Left forelimb (tissue), 1 donor: Measurements from ENCODE around the gene DDHD1.
"Not testable (repeated sequence)": the region's sequence is repeated elsewhere in the genome, so short reads cannot be mapped to it uniquely, and the experiment has no call there.

Experiments
- DNase-seq: peaks from one replicate; pipeline ENCODE4 v3.0.0-alpha.2; 2018; ENCODE audit warnings: low spot score

Gene DDHD1

DNA sequence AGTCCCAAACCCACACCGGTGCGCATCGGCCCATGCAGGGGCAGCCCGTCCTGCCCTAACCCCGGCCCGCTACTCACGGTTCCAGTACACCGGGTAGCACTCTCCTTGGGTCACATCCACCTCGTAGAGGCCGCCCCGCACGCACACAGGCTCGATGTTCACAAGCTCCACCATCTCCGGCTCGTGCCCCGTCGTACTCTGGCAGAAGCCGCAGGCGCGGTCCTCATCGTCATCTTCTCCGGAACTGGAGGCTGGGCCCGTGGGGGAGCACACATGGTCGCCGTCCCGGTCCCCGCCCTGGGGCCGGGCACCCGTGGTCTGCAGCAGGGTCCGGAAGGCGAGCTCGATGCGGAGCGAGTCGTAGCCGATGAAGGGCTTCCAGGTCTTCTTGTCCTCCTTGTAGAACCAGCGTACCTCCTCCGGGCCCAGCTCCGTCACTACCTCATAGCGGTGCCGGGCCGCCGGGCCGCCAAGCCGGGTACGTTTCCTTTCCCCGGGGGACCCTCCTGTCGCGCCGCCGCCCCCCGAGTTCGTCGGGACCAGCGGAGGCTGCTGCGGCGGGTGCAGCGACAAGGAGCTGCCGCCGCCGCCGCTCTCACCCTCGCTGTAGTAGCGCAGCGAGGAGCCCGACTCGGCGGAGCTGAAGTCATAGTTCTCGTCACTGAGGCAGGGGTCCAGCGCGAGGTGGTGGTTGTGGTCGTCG is 788 bp downstream of the DDHD1 start:
- DNase-seq = peak; percentile 79

DNA sequence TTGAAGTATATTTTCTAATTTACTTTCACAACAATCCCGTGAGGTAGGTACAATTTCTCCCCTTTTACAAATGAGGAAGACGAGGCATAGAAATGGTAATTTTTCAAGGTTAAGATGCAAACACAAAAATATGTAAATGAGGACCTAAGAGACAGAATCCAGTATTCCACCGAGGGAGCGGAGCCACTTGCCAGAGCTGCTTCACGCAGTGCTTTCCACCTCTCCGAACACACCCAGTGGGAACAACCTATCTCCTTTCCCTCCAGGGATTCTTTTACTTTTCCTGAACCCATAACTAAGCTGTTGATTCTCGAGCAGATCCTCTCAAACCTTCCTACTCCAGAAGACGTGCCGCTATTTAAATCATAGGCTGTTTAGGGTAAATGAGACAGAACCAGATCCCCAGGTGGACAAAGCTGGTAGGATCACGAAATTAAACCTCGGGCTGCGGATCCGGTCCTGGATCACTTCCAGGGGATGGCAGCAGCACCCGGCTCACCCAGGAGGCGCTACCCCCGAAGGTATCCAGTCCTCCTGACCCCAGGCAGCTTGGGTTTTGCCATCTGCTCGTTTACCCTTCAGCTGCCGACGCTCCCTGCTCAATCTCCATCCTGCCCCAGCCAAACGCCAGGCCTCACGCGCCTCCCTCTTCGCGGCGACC is 1.5 kb downstream of the DDHD1 start:
- DNase-seq = no peak

DNA sequence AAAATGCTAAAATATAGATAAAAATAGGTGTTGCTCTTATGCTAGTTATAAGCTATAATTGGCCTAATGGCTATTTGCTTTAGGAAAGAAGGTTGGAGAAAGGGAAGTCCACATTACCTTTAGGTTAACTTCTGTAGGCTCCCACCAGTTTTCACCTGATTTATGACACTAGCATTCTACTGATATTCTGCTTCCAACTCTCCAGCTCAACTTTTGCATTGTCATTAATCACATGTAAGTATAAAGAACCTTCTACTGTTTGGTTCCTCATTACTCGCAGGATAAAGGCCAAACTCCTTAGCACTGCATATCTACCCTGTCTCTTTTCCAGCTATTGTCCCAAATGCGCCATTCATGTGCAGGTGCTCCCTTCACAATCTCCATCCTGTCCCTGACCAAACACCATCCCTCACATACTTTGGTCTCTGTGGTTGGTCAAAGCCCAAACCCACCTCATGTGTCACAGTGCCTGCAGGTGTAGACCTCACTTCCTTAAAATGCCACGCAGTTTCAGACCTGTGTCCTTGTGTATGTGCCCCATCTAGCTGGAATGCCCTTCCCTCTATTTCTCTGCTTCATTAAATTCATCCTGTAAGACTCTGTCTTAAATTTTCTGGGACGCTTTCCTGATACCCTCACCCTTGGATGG is 3.3 kb downstream of the DDHD1 start:
- DNase-seq = no peak

DNA sequence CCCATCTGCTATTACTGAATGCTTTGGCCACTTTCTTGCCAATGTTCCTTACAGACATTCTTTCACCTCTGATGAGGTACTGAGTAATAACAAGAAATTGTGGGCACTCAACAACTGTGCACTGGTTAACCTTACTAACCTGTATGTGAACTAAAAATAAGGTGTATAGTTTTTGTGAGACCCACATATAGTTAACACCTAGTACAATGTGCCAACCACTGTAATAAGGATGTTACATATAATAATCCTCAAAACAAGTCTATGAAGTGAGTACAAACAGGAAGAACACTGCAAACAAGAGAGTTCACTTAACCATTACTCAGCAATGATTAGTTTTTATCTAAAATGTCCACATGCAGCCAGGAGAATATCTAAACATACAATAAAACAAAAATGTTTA is 4.5 kb downstream of the DDHD1 start:
- no peak for DNase-seq

DNA sequence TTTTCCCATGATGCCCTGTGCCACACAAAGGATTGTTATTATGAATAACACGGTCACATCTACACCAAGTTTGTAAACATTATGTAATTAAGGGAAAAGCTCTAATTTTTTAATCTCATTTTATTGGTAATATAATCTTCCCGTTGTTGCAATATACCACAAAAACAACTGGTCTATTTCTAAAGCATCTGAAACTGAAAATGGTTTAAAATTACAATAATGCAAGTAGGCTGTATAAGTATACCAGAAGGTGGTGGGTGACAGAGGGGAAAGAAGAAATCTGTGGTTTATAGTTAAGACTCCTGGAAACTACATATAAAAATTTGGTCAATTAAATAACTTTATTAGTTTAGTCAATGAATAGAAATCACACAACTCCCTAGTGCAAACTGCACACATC is 5.2 kb downstream of the DDHD1 start:
- no peak for DNase-seq

DNA sequence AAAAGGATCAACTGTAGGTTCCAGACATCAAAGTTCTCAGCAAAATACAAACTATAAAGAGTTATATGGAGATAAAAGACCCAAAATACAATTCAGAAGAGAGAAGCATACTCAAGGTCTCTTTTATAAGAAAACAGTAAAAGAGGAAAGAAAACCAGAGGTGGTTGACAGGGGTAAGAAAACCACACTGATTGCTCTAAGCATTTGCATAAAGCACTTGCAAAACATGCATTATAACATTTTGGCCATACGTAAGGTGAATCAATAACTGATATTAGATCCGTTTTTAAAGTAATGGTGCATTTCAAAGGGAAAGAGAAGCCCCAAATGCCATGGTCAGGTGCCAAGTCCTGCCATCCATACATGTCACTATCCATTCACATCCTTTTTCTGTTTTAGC is 5.9 kb downstream of the DDHD1 start:
- DNase-seq = no peak

DNA sequence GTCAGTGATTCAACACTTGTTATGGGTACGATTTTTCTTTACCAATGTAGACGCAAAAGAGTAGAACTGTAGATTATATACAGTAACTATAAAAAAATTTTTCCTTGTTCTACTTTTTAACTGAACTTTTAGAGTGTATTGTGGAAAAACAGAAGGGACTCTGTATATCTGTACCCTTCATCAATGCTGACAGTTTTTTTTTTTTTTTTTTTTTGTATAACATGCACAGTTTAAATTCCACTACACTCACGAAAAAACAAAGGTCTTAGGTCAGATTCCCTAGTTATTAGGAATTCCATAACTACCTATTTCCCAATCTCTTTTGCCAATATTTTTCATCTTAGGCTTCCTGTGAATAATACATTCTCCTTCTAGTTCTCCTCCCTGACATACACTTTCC is 6.4 kb downstream of the DDHD1 start:
- no peak for DNase-seq

DNA sequence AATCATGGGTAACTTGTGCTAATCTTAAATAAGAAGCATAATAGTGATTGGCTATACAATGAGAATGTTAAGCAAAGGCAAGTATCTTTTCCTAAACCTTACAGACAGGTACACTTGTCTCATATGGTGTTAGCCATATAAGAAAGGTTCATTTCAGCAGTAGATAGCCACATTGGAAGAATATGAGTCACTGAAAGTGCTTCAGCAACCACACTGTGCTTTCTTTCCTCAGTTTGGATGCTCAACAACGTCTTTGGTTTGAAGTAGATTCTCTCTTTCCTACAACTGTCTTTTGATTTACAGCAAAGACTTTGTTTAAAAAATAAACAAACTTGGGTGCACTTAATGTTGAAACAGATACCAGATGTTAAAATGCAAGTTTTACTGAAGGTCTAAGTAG is 8.9 kb downstream of the DDHD1 start:
- no peak for DNase-seq

DNA sequence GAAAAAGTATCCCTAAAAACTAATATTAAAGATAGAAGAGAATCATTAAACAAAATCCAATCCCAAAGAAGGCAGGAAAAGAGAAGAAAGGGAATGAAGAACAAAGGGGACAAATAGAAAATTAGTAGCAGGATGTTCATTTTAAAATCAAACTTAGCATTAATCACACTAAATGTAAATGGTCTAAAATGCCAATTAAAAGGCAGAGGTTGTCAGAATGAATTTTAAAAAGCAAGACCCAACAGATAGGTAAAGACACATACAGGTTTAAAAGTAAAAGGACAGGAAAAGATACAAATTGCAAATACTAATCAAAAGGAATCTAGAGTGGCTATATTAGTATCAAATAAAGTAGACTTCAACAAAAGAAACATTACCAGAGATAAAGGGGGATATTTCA is 12.5 kb downstream of the DDHD1 start:
- DNase-seq = no peak

DNA sequence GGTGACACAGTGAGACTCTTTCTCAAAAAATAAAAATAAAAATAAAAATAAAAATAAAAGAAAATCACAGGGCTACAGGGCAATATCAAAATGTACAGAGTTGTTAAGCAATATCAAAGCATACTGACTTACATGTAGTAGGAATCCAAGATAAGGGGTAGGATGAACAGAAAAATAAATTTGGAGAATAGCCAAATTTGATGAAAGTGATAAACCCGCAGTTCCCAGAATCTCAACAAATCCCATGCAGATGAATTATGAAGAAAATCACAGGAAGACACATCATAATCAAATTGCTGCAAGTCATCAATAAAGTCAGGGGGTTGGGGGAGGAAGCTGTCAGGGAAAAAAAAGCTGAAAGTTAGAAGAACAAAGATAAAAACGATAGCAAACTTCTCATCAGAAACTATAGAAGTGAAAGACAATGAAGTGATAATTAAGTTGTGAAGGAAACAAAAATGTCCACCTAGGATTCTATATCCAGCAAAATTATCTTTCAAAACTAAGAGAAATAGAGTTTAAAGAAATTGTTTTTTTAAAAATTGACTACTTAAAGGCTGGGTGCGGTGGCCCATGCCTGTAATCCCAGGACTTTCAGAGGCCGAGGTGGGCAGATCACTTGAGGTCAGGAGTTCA is 15.4 kb downstream of the DDHD1 start:
- no peak for DNase-seq

DNA sequence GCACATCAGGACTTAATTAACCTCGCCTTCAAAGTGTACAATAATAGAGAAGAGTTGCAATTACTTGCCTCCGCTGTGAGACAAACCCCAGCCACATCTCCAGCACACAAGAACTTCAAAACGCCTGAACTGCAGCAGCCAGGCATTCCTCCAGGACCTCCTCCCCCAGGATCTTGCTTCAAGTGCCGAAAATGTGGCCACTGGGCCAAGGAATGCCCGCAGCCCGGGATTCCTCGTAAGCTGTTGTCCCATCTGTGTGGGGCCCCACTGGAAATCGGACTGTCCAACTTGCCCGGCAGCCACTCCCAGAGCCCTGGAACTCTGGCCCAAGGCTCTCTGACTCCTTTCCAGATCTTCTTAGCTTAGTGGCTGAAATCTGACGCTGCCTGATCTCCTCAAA is 22.6 kb downstream of the DDHD1 start:
- DNase-seq = not testable (repeated sequence)

DNA sequence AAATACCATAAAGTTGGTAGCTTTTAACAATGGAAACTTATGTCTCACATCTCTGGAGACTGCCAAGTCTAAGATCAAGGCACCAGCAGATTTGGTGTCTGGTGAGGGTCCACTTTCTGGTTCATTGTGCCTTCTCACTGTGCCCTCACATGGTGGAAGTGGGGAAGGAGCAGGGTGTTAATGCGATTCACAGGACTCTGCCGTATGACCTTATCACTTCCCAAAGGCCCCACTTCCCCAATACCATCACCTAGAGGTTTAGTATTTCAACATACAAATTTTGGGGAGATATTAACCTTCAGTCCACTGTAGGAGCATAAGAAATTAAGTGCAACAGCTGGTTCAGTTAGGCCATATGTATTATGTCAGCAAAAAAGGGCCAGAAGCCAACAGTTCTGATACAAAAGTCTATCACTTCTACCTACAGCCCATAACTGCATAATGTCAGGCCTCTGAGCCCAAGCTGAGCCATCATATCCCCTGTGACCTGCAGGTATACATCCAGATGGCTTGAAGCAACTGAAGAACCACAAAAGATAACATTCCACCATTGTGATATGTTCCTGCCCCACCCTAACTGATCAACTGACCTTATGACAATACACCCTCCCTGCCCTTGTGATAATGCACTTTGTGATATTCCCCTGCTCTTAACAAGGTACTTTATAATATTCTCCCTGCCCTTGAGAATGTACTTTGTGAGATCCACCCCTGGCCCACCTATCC is 24.7 kb downstream of the DDHD1 start:
- no peak for DNase-seq

DNA sequence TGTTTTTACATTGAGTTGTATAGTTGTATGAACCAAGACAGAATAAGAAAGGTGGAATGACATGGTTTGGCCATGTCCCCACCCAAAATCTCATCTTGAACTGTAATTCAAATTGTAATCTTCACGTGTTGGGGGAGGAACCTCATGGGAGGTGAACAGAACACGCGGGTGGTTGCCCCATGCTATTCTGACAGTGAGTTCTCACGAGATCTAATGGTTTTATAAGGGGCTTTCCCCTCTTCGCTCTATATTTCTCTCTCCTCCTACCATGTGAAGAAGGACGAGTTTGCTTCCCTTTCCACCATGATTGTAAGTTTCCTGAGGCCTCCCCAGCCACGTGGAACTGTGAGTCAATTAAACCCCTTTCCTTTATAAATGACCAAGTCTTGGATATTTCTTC is 25.3 kb downstream of the DDHD1 start:
- DNase-seq = no peak

DNA sequence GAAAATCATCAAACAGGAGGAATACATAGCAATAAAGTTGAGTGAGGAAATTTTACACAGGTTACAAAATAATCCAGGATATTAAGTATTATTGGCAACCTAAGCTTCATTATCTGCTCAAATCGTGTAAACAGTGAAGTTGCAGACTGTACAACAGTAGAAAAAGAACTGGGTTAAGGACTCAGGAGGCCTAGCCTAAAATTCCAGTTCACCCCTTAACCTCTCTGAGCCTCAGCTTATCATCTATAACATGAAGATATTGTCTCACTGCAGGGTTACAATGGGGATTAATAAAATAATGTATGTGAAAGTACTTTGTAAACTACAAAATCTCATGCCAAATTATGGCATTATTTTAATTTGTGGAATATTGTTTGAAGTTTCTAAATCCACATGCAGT is 26.0 kb downstream of the DDHD1 start:
- DNase-seq = no peak

DNA sequence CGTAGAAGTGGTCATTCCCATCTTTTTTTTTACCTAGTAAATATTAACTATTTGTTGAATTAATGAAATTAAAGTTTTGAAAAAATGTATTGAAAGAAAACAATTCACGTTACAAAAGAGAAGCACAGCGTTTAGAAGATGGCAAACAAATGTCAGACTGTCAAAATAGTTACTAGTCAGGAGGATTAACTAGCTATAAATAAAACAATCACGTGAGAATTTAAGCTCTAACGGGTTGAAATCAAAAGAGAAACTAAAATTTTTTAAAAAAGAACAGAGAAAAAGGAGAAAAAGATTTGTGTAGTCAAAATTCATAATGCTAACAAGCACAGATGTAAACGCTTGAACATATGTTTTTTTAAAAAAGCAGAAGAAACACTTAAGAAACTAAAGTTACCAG is 26.4 kb downstream of the DDHD1 start:
- DNase-seq = no peak

DNA sequence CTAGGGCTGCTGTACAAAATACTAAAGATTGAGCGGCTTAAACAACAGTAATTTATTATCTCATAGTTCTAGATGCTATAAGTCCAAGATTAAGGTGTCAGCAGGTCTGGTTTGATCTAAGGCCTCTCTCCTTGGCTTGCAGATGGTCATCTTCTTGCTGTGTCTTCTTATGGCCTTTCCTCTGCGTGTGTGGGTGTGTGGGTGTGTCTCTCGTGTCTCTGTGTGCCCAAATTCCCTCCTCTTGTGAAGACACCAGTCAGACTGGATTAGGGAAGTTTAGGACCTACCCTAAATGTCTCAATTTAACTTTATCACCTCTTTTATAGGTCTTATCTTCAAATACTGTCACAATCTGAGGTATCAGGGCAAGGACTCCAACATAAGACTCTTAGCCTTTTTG is 28.3 kb downstream of the DDHD1 start:
- no peak for DNase-seq

DNA sequence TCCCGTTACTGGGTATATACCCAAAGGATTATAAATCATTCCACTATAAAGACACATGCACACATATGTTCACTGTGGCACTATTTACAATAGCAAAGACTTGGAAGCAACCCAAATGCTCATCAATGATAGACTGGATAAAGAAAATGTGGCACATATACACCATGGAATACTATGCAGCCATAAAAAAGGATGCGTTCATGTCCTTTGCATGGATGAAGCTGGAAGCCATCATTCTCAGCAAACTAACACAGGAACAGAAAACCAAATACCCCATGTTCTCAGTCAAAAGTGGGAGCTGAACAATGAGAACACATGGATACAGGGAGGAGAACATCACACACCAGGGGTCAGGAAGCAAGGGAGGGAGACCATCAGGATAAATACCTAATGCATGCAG is 31.7 kb downstream of the DDHD1 start:
- not testable (repeated sequence) for DNase-seq

DNA sequence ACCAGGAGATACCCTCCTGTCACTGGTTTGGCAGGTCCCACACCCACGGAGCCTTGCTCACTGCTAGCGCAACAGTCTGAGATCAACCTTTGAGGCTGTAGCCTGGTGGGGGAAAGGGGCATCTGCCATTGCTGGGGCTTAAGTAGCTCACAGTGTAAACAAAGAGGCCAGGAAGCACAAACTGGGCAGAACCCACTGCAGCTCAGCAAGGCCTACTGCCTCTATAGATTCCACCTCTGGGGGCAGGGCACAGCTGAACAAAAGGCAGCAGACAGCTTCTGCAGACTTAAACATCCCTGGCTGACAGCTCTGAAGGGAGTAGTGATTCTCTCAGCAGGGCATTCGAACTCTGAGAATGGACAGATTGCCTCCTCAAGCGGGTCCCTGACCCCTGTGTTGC is 35.6 kb downstream of the DDHD1 start:
- DNase-seq = not testable (repeated sequence)

DNA sequence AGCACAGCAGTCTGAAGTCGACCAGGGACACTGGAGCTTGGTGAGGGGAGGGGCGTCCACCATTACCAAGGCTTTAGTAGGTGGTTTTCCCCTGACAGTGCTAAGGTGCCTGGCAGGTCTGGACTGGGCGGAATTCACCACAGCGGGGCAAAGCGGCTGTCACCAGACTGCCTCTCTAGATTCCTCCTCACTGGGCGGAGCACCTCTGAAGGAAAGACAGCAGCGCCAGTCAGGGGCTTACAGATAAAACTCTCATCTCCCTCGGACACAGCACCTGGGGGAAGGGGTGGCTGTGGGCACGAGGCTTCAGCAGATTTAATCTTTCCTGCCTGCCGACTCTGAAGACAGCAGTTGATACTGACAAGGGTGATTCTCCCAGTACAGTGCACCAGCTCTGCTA is 39.1 kb downstream of the DDHD1 start:
- no peak for DNase-seq

DNA sequence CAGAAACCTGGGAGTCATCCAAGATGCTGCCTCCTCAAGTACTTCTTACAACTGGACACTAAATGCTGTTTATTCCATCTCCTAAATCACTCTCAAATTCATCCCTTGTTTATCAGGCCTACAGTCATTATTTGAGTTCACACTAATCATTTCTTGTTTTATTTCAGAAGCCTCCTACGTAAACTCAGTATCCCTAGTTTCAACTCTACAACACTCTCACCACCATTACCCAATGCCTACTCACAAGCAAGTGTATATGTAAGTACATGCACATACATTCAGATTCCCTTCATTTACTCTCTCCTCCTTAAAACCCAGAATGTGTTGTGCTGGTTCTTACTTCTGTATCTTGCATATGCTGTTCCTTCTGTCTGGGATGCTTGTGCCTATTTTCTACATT is 43.0 kb downstream of the DDHD1 start:
- DNase-seq = no peak

DNA sequence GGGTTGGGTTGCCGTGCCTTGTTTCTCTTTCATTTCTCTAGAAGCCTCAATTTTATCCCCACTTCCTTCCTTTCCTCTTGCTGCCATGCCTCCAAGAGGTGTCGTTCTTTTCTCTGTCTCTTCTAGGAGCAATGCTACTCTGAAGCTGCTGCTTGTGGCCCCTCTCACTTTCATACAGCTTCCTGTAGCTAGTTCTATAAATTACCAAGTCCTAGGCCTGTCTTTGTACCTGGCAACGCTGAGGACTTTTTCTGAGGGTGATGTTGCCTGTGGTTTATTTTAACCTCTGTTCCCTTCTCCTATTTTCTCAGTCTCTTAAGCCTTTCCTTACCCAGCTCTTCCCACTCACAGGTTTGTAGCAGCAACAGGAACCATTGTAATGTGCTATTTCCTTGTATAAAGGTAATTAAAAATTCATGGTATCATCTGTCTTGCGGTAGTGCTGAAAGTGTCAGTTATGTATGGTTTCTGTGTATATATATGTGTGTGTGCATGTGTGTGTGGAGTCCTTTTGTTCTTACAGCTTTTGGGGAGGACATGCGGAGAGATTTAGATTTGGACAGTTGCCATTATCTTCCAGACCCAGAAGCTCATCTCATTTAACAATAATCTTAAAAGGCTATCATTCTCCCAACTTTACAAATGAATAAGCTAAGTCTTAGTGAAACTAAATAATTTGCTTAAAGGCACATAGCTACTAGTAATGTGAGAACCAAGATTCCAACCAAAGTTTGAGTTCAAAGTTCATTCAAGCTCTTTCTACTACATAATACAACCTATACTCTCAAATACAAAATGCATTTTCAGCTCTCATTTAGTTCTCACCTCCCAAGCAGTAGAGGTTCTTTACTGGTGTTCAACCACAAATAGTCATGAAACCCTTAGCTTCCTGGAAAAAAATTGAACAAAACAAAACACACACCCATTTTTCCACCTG is 43.8 kb downstream of the DDHD1 start:
- no peak for DNase-seq
